SH-SY5Y (cell line): ENCODE data around the gene ADGRG6.

Experiments
- GATA2 ChIP-seq: IDR thresholded peaks from 2 replicates; pipeline ENCODE4 v1.6.1; 2011; ENCODE audit warnings: mild to moderate bottlenecking, low read depth, low read length
- GATA3 ChIP-seq: IDR thresholded peaks from 2 replicates; pipeline ENCODE4 v1.6.1; 2011; ENCODE audit warnings: low read depth, mild to moderate bottlenecking, low read length, moderate library complexity

DNA sequence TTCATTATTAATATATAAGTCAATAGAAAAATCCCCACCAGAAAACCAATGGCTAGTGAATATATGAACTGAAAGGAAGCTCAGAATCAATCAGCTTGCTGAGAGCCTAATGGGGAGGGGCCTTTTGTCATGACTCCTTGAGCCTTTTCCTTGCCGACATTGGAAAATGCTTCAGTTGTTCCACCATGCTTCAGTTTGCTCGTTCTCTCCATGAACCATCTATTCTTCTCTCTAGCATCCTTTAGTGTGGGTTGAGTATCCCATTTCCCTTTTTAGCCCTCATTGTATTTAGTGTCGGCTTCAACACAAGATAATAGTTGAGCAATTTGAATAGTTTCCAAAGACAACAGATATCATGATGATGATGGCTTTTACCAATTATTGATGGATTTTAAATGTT is 139.9 kb downstream of the ADGRG6 start:
- TF ChIP-seq GATA2 (no peak), GATA3 (no peak)
